Retinal pigment epithelial cell (primary cell): ENCODE results near the gene SSUH2.
A peak's percentile ranks its signal among the peaks of the same experiment; 100 is the strongest.

Experiments
- DNase-seq: peaks from one replicate; pipeline ENCODE4 v3.0.0-alpha.2; 2010; ENCODE audit warnings: low read depth
- H3K4me3 ChIP-seq: 2 replicates; pipeline ENCODE4 v1.5.1; 2011; ENCODE audit warnings: mild to moderate bottlenecking, low read length, control low read depth, moderate library complexity
- TF ChIP-seq, protein P1 (sequence below): conservative IDR thresholded peaks from 2 replicates; pipeline ENCODE4 v1.5.1; 2011; ENCODE audit warnings: low read depth, low read length, control low read depth, inconsistent platforms

The SSUH2 gene

DNA sequence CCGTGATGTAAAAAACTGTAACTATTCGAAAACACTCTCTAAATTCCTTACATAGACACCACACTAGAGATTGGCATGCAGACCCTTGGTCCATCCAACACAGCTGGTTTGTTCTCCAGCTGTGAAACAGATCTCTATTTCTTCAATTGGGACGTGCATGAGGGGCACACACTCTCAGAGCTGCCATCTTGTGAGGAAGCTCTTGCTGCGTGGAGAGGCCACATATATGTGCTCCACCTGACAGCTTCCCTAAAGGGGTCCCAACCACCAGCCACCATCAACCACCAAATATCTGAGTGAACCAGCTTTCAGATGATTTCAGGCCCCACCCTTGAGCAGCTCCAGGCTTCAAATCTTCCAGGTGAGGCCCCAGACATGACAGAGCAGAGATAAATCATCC lies 25.6 kb downstream of the SSUH2 start:
- DNase-seq, result no peak
- TF ChIP-seq, protein P1, sequence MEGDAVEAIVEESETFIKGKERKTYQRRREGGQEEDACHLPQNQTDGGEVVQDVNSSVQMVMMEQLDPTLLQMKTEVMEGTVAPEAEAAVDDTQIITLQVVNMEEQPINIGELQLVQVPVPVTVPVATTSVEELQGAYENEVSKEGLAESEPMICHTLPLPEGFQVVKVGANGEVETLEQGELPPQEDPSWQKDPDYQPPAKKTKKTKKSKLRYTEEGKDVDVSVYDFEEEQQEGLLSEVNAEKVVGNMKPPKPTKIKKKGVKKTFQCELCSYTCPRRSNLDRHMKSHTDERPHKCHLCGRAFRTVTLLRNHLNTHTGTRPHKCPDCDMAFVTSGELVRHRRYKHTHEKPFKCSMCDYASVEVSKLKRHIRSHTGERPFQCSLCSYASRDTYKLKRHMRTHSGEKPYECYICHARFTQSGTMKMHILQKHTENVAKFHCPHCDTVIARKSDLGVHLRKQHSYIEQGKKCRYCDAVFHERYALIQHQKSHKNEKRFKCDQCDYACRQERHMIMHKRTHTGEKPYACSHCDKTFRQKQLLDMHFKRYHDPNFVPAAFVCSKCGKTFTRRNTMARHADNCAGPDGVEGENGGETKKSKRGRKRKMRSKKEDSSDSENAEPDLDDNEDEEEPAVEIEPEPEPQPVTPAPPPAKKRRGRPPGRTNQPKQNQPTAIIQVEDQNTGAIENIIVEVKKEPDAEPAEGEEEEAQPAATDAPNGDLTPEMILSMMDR, result no peak
- H3K4me3 ChIP-seq, result no peak overlapping the region

DNA sequence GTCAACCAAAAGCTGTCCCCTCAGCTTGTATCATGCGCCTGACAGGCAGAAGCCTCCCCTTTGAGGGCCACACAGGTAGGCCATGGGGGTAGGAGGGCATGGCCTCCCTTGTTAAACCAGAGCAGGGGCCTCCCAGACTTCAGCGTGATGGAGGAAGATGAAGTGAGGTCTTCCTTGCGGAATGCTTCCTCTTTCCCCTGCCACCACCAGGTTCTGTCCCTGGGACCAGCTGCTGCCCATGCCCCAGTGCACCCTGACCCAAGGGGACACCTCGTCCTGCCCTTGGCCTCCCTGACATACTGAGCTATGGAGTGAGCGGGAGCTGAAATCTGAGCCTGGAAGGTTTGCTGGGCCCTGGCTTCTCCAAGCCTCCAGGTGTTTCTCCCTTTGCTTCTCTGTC lies 26.7 kb downstream of the SSUH2 start:
- TF ChIP-seq, protein P1, result no peak
- no peak for DNase-seq
- no peak overlapping the region for H3K4me3 ChIP-seq

DNA sequence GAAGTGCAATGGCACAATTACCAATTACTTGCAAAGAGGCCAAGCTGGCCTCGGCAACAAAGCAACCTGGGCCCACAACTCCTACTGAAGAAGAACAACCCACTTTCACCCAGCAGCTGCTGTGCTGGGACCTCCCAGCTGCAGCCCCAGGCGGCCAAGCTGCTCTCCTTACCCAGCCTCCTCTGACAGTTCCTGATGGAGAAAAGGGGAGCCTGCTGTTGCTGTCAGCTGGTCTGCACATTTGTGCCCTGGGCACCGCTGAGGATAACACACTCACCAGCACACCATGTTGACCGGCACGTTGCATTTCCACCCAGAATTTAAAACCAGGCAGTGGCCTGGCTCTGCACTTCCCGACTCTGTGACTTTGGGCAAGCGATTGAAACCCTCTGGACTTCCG lies 33.6 kb downstream of the SSUH2 start:
- DNase-seq, result no peak
- TF ChIP-seq, protein P1, result no peak
- H3K4me3 ChIP-seq, result no peak overlapping the region

DNA sequence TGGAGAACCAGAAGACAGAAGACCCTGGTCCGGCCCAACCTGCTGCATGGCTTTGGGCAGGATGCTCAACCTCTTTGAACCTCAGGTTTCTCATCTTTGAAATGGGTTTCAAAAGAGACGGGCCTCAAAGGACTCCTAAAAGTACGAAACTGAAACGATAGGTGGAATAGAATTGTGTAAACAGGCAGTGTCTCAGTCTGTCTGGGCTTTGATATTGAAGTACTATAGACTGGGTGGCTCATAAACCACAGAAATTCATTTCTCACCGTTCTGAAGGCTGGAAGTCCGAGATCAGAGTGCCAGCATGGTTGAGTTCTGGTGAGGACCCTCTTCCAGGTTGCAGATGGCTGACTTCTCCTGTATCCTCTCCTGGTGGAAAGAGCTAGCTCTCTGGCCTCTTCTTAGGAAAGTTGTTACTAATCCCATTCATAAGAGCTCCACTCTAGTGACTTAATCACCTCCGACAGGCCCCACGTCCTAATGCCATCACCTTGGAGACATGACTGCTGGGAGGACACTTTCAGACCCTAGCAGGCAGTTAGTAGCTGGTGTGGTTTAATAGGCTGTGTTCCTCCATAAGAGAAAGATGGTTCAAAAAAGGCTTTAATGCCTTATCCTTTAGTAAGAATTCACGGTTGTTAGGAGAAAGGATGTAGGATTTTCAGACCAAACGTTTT lies 35.7 kb downstream of the SSUH2 start:
- no peak overlapping the region for H3K4me3 ChIP-seq
- TF ChIP-seq, protein P1, result no peak
- no peak for DNase-seq

DNA sequence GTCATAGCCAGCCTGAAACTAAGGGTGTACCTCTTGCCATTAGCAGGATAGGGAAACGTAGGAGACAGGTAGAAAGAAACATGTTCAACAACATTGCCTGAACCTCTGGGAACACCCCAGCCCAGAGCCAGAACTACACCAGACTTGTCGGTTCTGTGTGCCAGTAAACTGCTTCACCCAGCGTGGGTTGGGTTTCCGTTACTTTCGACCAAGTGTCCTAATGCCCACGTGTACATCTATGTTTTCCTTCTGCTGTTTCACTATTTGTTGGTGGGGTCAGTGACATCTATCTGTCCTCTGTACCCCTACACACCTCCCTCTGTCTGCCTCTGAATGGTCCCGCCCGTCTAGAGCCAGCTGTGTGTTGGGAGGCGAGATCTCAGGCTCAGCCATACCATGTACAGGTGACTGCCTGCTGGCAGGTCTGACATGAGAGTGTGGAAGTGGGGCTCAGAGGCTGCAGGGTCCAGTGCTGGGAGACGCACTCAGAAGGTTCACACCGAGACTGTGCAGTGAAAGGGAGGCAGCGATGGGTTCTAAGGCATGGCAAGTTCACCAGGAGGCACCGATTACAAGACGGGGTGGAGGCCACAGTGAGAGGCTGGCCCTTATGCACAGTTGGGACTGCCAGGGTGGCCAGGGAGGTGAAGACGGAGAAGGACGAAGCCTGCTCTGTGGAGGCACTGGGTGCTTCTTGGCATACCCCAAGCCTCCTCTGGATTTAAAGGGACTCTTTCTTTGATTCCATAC lies 36.4 kb downstream of the SSUH2 start:
- no peak for DNase-seq
- H3K4me3 ChIP-seq, result no peak overlapping the region
- TF ChIP-seq, protein P1, result no peak

DNA sequence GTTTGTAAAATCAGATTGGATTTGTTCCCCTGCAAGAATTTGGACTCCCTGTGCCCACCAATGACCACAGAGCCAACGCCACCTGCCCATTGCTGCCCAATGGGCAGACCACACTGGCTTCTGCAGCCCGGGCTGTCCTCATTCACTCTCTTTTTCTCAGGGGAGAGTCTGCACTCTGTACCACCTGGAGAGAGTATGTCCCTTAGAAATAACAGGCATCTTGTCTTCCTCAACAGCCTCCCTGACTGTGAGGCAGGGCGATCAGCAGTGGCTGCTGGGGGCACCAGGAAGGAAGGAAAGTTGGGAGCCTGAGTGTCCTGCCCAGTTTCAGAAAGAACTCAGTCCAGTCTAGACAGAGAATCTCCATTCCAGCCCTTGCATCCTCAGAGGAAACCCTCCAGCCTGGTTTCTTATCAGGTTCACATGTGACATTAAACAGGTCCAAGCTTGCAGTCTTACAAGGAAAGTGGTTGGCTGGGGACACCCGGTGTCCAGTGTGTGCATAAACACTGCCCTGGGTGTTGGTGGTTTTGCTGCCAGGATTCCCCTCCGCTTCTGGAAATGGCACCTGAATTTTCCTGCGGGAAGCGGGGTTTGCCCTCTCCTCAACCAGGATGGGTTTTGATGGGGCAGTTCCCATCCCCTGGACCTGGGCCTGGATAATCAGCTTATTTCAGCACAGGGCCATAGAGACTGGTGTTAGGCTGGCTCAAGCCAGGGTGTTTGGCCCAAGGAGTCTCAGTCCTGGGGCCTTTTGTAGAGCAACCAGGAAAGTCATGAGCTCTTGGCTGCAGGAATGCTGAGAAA lies 37.2 kb downstream of the SSUH2 start:
- no peak for DNase-seq
- TF ChIP-seq, protein P1, result peak; percentile 78
- H3K4me3 ChIP-seq, result no peak overlapping the region
